Activated CD8-positive, alpha-beta T cell treated with anti-CD3 and anti-CD28 coated beads for 36 hours (primary cell): ENCODE results near the gene YTHDF1. TPM values are rescaled to one million over a fixed set of nuclear protein-coding genes. Genes with fewer than 3 reads are reported as not detected.

Experiments used
- ATAC-seq: fragments of 200-7000 bp; cut with Tn5 transposase; one replicate; pipeline ENCODE4 v1.10.0; 2021; ENCODE audit warnings: mild to moderate bottlenecking, moderate library complexity
- CTCF ChIA-PET: fragments of 350-600 bp; sonication (Branson Sonifier 250); formaldehyde crosslinking; loops from one replicate; lab custom pipeline; 2021; ENCODE audit warnings: antibody characterized with exemption; lab: Charles Lee
- POLR2A ChIA-PET: fragments of 350-600 bp; sonication (Branson Sonifier 250); formaldehyde crosslinking; loops from one replicate; lab custom pipeline; 2021; ENCODE audit warnings: antibody characterized with exemption; lab: Charles Lee
- DNase-seq: peaks from one replicate; pipeline ENCODE4 v3.0.0-alpha.2; 2020
- H3K27ac Mint-ChIP-seq: one replicate; pipeline ENCODE4 v1.8.0; 2021; ENCODE audit warnings: mild to moderate bottlenecking, mixed read lengths
- H3K27me3 Mint-ChIP-seq: one replicate; pipeline ENCODE4 v1.8.0; 2021; ENCODE audit warnings: mixed read lengths
- H3K36me3 Mint-ChIP-seq: one replicate; pipeline ENCODE4 v1.8.0; 2021; ENCODE audit warnings: low read depth, mixed read lengths
- H3K4me1 Mint-ChIP-seq: one replicate; pipeline ENCODE4 v1.8.0; 2021; ENCODE audit warnings: low read depth, mixed read lengths
- H3K4me3 Mint-ChIP-seq: one replicate; pipeline ENCODE4 v1.8.0; 2021; ENCODE audit warnings: mild to moderate bottlenecking, moderate library complexity, mixed read lengths
- H3K9me3 Mint-ChIP-seq: one replicate; pipeline ENCODE4 v1.8.0; 2021; ENCODE audit warnings: mixed read lengths
- CTCF ChIP-seq: fragments of 200-600 bp; IDR thresholded peaks from one replicate; pipeline ENCODE4 v1.8.0; 2022; ENCODE audit warnings: antibody characterized with exemption, mild to moderate bottlenecking
- intact Hi-C: fragments of 100-400 bp; cut with micrococcal nuclease; formaldehyde crosslinking; loops from one replicate; pipeline ENCODE4 v1.10.0; 2022
- total RNA-seq, 2 experiments: library from RNA; stranded (reverse); gene quantifications; one replicate each; pipeline ENCODE4 v1.2.3, GENCODE V29; 2021

Gene YTHDF1
- total RNA-seq, 2 experiments from 2014 or later, result 31.0 TPM

DNA sequence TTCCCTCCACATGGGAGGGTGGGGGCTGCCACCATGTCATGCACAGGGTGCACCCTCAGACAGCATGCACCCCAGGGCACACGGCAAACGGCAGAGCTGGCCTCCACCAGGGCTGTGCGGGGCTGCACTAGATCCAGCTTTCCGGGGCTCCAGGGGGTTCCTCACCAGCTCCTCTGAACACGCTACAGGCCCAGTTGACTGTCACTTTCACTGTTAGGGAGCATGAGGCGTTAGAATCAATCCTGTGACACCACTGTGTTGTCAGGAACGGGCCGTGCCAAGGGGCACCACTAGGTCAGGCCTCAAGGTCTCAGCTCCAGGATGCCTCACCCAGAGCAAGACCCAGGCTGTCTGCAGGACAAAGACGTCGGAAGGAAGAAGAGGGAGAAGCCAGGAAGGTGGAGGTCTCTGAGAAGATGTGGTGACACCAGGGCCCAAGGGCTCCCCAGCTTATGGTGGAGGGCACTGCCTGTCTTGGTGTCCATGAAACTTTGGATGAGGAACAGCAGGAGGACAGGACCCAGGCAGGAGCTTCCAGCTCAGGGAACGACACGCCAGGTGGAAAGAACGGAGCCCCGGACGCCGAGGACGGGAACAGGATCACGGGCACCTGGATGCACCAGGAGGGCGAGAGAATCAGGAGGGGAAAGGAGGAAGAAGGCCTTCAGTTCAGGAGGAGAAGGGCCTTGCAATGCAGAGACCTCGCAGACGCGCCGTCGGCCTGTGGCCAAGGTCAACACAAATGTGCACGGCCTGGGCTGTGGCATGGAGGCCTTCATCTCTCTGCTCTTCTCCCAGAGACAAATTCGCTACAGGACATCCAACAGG lies 49.5 kb downstream of the YTHDF1 start:
- TF ChIP-seq CTCF, result no peak
- Mint-ChIP-seq H3K4me1 (no peaks in the 10 kb centered on the region), H3K27me3 (peaks cover 4% of the 10 kb centered on the region), H3K4me3 (no peak overlapping the region), H3K36me3 (no peaks in the 10 kb centered on the region), H3K9me3 (no peaks in the 10 kb centered on the region), H3K27ac (no peak overlapping the region)
- CTCF ChIA-PET, result no interaction called here
- DNase-seq, result no peak
- POLR2A ChIA-PET, result interaction anchor here (0.6 to 1.1 kb wide), 2 partner anchors 13 to 60 kb away, joined by 3 read pairs; no protein-coding TSS in a partner anchor
- intact Hi-C loops, result no loop called here
- no peak for ATAC-seq

- Mint-ChIP-seq H3K27ac (no peak overlapping the region), H3K9me3 (no peaks in the 10 kb centered on the region), H3K4me1 (no peaks in the 10 kb centered on the region), H3K4me3 (no peak overlapping the region), H3K27me3 (peaks cover 4% of the 10 kb centered on the region), H3K36me3 (no peaks in the 10 kb centered on the region)
- TF ChIP-seq CTCF, result no peak
- DNase-seq (no peak), ATAC-seq (no peak)
- ChIA-PET POLR2A (interaction anchor here (1.1 kb wide), 1 partner anchor 12 kb away, joined by 3 read pairs; no protein-coding TSS in a partner anchor), CTCF (no interaction called here)
- intact Hi-C loops, result no loop called here
These were observed 50.4 kb downstream of the YTHDF1 start for GRCh38 chr20:63165356-63166192.

- Mint-ChIP-seq H3K9me3 (no peaks in the 10 kb centered on the region), H3K4me3 (no peak overlapping the region), H3K4me1 (no peaks in the 10 kb centered on the region), H3K27me3 (peaks cover 4% of the 10 kb centered on the region), H3K27ac (no peak overlapping the region), H3K36me3 (no peaks in the 10 kb centered on the region)
- ChIA-PET CTCF (no interaction called here), POLR2A (no interaction called here)
- ATAC-seq (no peak), DNase-seq (no peak)
- TF ChIP-seq CTCF, result no peak
- intact Hi-C loops, result no loop called here
These were observed 51.2 kb downstream of the YTHDF1 start for GRCh38 chr20:63164484-63165355.

GRCh38 chr20:63163596-63164483 lies 52.1 kb downstream of the YTHDF1 start:
- no peak for TF ChIP-seq CTCF
- Mint-ChIP-seq H3K27me3 (no peaks in the 10 kb centered on the region), H3K27ac (no peak overlapping the region), H3K9me3 (no peaks in the 10 kb centered on the region), H3K4me3 (no peak overlapping the region), H3K4me1 (no peaks in the 10 kb centered on the region), H3K36me3 (no peaks in the 10 kb centered on the region)
- ChIA-PET CTCF (no interaction called here), POLR2A (no interaction called here)
- ATAC-seq (no peak), DNase-seq (no peak)
- intact Hi-C loops, result no loop called here
